Stimulated activated naive B cell treated with anti-CD40 and anti-IgM and Interleukin-4, amounts not matched to agents 10 μg/mL and 1 μg/mL and 100 μg/mL, for 72 hours (primary cell): ENCODE results near the gene FRMPD2.
A peak's percentile ranks its signal among the peaks of the same experiment; 100 is the strongest.
"Not testable (repeated sequence)": the region's sequence is repeated elsewhere in the genome, so short reads cannot be mapped to it uniquely, and the experiment has no call there.

Experiments
- ATAC-seq, 2 donors: fragments of 150-1000 bp; cut with Tn5 transposase; replicated peaks; 2 replicates each; pipeline ENCODE4 v1.10.0; 2021; ENCODE audit warnings: moderate library complexity in 1 of 2
- DNase-seq: peaks from one replicate; pipeline ENCODE4 v3.0.0; 2021
- H3K27ac Mint-ChIP-seq: one replicate; pipeline ENCODE4 v1.8.0; 2022; ENCODE audit warnings: mild to moderate bottlenecking, mixed read lengths
- H3K27me3 Mint-ChIP-seq, 2 donors: one replicate each; pipeline ENCODE4 v1.8.0; 2022; ENCODE audit warnings: mixed read lengths in 2 of 2
- H3K36me3 Mint-ChIP-seq, 2 donors: one replicate each; pipeline ENCODE4 v1.8.0; 2022; ENCODE audit warnings: mixed read lengths in 2 of 2, mild to moderate bottlenecking in 1 of 2
- H3K4me1 Mint-ChIP-seq, 2 donors: one replicate each; pipeline ENCODE4 v1.8.0; 2022; ENCODE audit warnings: mixed read lengths in 2 of 2, mild to moderate bottlenecking in 1 of 2
- H3K4me3 Mint-ChIP-seq, 2 donors: one replicate each; pipeline ENCODE4 v1.8.0; 2022; ENCODE audit warnings: mild to moderate bottlenecking in 2 of 2, mixed read lengths in 2 of 2, moderate library complexity in 1 of 2
- H3K9me3 Mint-ChIP-seq, 2 donors: one replicate each; pipeline ENCODE4 v1.8.0; 2022; ENCODE audit warnings: mixed read lengths in 2 of 2, mild to moderate bottlenecking in 1 of 2

FRMPD2 gene

GRCh38 chr10:48224979-48225560 lies 49.4 kb downstream of the FRMPD2 start:
- Mint-ChIP-seq H3K27ac (no peak overlapping the region), H3K4me1 (peaks cover 0 to 7% of the 10 kb centered on the region in 2 donors), H3K9me3 (no peaks in the 10 kb centered on the region), H3K36me3 (no peaks in the 10 kb centered on the region), H3K4me3 (no peak overlapping the region), H3K27me3 (peaks cover 34 to 45% of the 10 kb centered on the region in 2 donors)
- ATAC-seq = no peak
- DNase-seq = no peak

DNA sequence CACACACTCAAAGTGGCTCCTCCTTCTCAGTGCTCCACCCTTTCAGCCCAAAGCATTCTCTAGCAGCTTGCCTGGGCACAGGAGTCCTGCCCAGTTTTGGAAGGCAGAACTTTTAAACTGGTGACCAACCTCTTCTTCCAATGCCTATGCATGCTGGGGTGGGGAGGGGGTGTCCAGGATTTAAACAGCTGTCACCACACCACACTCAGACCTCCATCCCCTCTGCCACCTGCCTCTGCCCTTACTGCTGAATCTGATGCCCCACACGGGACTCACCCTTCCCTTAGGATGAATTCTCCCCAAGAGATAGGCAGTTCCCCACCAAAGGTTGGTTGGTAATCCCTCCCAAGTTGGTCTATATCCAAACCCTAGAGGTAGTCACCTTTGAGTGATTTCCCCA lies 50.2 kb downstream of the FRMPD2 start:
- DNase-seq = no peak
- H3K4me1 Mint-ChIP-seq = peaks cover 0 to 7% of the 10 kb centered on the region in 2 donors
- no peak for ATAC-seq
- peaks cover 36 to 47% of the 10 kb centered on the region in 2 donors for H3K27me3 Mint-ChIP-seq
- H3K27ac Mint-ChIP-seq = no peak overlapping the region
- H3K36me3 Mint-ChIP-seq = no peaks in the 10 kb centered on the region
- H3K9me3 Mint-ChIP-seq = no peaks in the 10 kb centered on the region
- no peak overlapping the region for H3K4me3 Mint-ChIP-seq

DNA sequence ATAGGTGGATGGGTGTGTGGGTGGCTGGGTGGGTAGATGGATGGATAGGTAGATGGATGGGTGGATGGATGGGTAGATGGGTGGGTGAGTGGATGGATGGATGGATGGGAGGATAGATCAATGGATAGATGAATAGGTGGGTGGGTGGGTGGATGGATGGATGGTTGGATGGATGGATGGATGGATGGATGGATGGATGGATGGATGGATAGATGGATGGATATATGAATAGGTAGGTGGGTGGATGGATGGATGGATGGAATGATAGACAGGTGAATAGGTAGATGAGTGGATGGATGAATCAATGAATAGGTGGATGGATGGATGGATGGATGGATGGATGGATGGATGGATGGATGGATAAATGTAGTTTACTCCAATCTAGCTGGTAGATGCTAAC lies 52.7 kb downstream of the FRMPD2 start:
- no peak overlapping the region for H3K4me3 Mint-ChIP-seq
- ATAC-seq = no peak
- H3K27ac Mint-ChIP-seq = no peak overlapping the region
- no peak for DNase-seq
- H3K27me3 Mint-ChIP-seq = peaks cover 41 to 47% of the 10 kb centered on the region in 2 donors
- H3K9me3 Mint-ChIP-seq = no peaks in the 10 kb centered on the region
- peaks cover 0 to 7% of the 10 kb centered on the region in 2 donors for H3K4me1 Mint-ChIP-seq
- H3K36me3 Mint-ChIP-seq = no peaks in the 10 kb centered on the region

DNA sequence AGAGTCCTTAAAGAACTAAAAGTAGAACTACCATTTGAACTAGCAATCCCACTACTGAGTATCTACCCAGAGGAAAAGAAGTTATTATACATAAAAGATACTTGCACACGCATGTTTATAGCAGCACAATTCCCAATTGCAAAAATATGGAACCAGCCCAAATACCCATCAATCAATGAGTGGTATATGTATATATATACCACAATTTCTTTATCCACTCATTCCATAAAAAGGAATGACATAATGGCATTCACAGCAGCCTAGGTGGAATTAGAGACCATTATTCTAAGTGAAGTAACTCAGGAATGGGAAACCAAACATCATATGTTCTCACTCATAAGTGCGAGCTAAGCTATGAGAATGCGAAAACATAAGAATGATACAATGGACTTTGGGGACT lies 53.5 kb downstream of the FRMPD2 start:
- not testable (repeated sequence) for DNase-seq, H3K4me1 Mint-ChIP-seq, H3K9me3 Mint-ChIP-seq, H3K4me3 Mint-ChIP-seq, H3K36me3 Mint-ChIP-seq, H3K27ac Mint-ChIP-seq, ATAC-seq
- peaks cover 41 to 45% of the 10 kb centered on the region in 2 donors for H3K27me3 Mint-ChIP-seq

DNA sequence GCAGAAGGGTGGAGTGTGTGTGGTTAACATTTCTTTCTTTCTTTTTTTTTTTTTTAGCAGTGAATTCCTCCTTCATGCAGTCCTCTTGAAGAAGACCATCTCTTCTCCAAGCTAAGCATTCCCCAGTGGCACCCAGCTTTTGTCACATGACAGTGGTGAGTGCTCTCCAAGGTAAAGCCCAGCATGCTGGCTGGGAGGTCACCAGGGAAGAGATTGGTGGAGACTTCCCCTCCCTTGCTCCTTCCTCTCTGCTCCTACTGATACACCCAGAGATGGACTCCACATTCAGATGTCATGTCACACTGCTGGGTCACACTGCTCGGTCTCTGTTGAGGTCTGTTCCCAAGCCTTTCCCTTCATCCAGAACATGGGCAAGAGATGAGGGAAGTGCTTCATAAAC lies 55.3 kb downstream of the FRMPD2 start:
- Mint-ChIP-seq H3K36me3 (peaks cover 0 to 3% of the 10 kb centered on the region in 2 donors), H3K27me3 (peaks cover 34 to 40% of the 10 kb centered on the region in 2 donors), H3K27ac (no peak overlapping the region), H3K4me3 (no peak overlapping the region), H3K4me1 (no peaks in the 10 kb centered on the region), H3K9me3 (peaks cover 4% of the 10 kb centered on the region in 2 donors)
- DNase-seq = no peak
- ATAC-seq = no peak

GRCh38 chr10:48216744-48217143 lies 57.8 kb downstream of the FRMPD2 start:
- H3K27ac Mint-ChIP-seq = no peak overlapping the region
- H3K9me3 Mint-ChIP-seq = peaks cover 4% of the 10 kb centered on the region in 2 donors
- no peak for DNase-seq
- ATAC-seq = no peak
- no peak overlapping the region for H3K4me3 Mint-ChIP-seq
- peaks cover 0 to 3% of the 10 kb centered on the region in 2 donors for H3K36me3 Mint-ChIP-seq
- peaks cover 25 to 33% of the 10 kb centered on the region in 2 donors for H3K27me3 Mint-ChIP-seq
- no peaks in the 10 kb centered on the region for H3K4me1 Mint-ChIP-seq

DNA sequence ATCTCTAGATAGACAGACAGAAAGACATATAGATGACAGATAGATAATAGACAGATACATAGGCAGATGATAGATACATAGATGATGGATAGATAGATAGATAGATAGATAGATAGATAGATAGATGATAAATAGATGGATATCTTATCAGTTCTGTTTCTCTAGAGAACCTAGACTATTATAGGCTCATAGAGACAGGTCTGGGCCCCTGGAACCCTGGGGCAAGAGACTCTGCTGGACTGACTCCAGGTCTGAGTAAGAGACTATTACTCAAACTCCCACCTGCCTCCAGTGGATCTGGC lies 58.3 kb downstream of the FRMPD2 start:
- H3K4me1 Mint-ChIP-seq = no peaks in the 10 kb centered on the region
- H3K4me3 Mint-ChIP-seq = no peak overlapping the region
- no peak for ATAC-seq
- no peak for DNase-seq
- peaks cover 4% of the 10 kb centered on the region in 2 donors for H3K9me3 Mint-ChIP-seq
- H3K27me3 Mint-ChIP-seq = peaks cover 27 to 32% of the 10 kb centered on the region in 2 donors
- H3K36me3 Mint-ChIP-seq = peaks cover 0 to 3% of the 10 kb centered on the region in 2 donors
- H3K27ac Mint-ChIP-seq = no peak overlapping the region

- H3K9me3 Mint-ChIP-seq = peaks cover 4% of the 10 kb centered on the region in 2 donors
- H3K27me3 Mint-ChIP-seq = peaks cover 26 to 35% of the 10 kb centered on the region in 2 donors
- peaks cover 0 to 3% of the 10 kb centered on the region in 2 donors for H3K36me3 Mint-ChIP-seq
- ATAC-seq = peak; percentile 54 to 75
- no peak for DNase-seq
- no peak overlapping the region for H3K27ac Mint-ChIP-seq
- no peak overlapping the region for H3K4me3 Mint-ChIP-seq
- H3K4me1 Mint-ChIP-seq = no peaks in the 10 kb centered on the region
Observed at GRCh38 chr10:48215486-48216203, 58.9 kb downstream of the FRMPD2 start.

DNA sequence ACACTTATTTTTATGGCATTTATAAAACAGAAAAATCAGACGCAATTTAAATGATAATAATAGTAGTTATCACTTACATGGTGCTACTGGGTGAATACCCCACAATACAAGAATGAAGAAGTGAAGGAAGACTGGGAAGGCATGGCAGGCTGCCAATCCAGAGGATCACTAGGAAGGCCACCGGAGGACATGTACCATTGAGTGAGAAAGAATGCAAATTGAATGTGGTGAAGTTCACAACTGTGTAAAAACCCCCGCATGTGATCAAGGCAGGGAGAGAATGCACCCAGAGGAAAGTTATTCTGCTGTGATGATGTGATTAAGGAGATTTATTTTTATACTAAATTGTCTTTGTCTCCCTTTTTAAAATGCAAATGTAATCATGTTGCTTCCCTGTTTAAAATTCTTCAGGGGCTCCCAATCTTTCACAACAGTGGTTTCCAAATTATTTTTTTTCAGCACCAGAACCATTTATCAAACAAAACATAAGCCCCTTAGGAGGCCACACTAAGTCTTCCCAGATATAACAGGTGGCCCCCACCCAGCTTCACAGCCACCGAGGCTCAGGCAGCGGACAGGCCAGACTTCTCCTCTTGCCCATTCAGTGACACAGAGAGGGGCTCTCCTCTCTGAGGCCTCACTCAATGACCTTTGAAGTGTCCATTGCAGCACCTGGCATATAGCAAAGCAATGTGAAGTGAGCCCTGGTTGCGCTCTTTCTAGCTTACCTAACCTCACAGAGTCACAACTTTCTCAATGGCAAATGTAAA lies 59.6 kb downstream of the FRMPD2 start:
- DNase-seq (no peak), ATAC-seq (no peak)
- Mint-ChIP-seq H3K9me3 (peaks cover 4% of the 10 kb centered on the region in 2 donors), H3K36me3 (peaks cover 0 to 3% of the 10 kb centered on the region in 2 donors), H3K4me3 (no peak overlapping the region), H3K4me1 (no peaks in the 10 kb centered on the region), H3K27me3 (peaks cover 22 to 31% of the 10 kb centered on the region in 2 donors), H3K27ac (no peak overlapping the region)

GRCh38 chr10:48213047-48213446 lies 61.4 kb downstream of the FRMPD2 start:
- H3K9me3 Mint-ChIP-seq = peaks cover 4% of the 10 kb centered on the region in 2 donors
- peaks cover 13 to 19% of the 10 kb centered on the region in 2 donors for H3K27me3 Mint-ChIP-seq
- H3K27ac Mint-ChIP-seq = no peak overlapping the region
- H3K4me1 Mint-ChIP-seq = no peaks in the 10 kb centered on the region
- no peak for DNase-seq
- no peak for ATAC-seq
- no peak overlapping the region for H3K4me3 Mint-ChIP-seq
- peaks cover 0 to 3% of the 10 kb centered on the region in 2 donors for H3K36me3 Mint-ChIP-seq

GRCh38 chr10:48211777-48212176 lies 62.7 kb downstream of the FRMPD2 start:
- DNase-seq = no peak
- H3K4me1 Mint-ChIP-seq = no peaks in the 10 kb centered on the region
- ATAC-seq = no peak
- no peak overlapping the region for H3K4me3 Mint-ChIP-seq
- peaks cover 4% of the 10 kb centered on the region in 2 donors for H3K9me3 Mint-ChIP-seq
- H3K36me3 Mint-ChIP-seq = peaks cover 0 to 3% of the 10 kb centered on the region in 2 donors
- H3K27me3 Mint-ChIP-seq = peaks cover 13 to 19% of the 10 kb centered on the region in 2 donors
- H3K27ac Mint-ChIP-seq = no peak overlapping the region

DNA sequence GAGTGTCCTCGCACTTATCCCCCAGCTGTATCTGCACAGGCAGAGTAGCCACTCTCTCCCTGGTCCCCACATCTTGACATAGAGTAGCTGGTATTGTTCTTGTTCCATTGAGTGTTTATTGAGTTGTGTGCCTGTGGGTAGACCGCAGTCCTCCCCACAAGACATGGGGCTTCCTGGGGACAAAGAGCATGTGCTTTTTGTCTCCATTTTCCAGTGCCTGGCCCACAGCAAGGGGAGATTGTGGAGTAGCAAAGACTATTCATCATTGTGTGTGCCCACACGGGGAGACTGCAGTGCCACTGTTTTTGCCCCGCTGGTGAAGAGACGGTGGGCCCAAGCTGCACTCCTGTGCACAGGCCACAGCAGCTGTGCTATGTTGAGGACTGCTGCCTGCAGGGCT lies 63.5 kb downstream of the FRMPD2 start:
- Mint-ChIP-seq H3K36me3 (peaks cover 0 to 3% of the 10 kb centered on the region in 2 donors), H3K27ac (no peak overlapping the region), H3K9me3 (peaks cover 3 to 4% of the 10 kb centered on the region in 2 donors), H3K27me3 (peaks cover 13 to 22% of the 10 kb centered on the region in 2 donors), H3K4me3 (no peak overlapping the region), H3K4me1 (no peaks in the 10 kb centered on the region)
- ATAC-seq = no peak
- no peak for DNase-seq

- no peaks in the 10 kb centered on the region for H3K4me1 Mint-ChIP-seq
- H3K9me3 Mint-ChIP-seq = peaks cover 0 to 1% of the 10 kb centered on the region in 2 donors
- H3K4me3 Mint-ChIP-seq = no peak overlapping the region
- H3K36me3 Mint-ChIP-seq = peaks cover 0 to under 1% of the 10 kb centered on the region in 2 donors
- ATAC-seq (no peak), DNase-seq (no peak)
- H3K27me3 Mint-ChIP-seq = peaks cover 13 to 19% of the 10 kb centered on the region in 2 donors
- no peak overlapping the region for H3K27ac Mint-ChIP-seq
Observed at GRCh38 chr10:48210391-48210790, 64.1 kb downstream of the FRMPD2 start.

DNA sequence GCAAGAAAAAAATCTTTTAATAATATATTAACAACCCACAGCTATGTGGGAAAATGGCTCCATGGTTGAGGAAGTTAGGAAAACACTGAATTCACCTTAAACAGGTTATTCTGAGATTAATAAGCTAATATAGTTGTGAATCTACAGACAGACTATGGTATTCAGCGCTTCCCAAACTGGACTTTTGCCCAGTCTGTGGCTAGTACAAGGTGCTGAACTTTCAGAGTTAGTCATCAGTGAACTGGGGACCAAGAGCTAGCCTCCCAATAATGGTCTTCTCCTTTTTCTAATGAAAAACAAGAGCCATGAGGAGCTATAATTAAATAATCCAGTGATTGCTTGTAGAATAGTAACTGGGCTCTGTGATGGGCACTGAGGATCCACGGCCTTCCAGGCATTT lies 65.3 kb downstream of the FRMPD2 start:
- no peaks in the 10 kb centered on the region for H3K4me1 Mint-ChIP-seq
- no peaks in the 10 kb centered on the region for H3K9me3 Mint-ChIP-seq
- no peak overlapping the region for H3K27ac Mint-ChIP-seq
- H3K27me3 Mint-ChIP-seq = peaks cover 13 to 18% of the 10 kb centered on the region in 2 donors
- no peak for ATAC-seq
- DNase-seq = no peak
- no peak overlapping the region for H3K4me3 Mint-ChIP-seq
- H3K36me3 Mint-ChIP-seq = no peaks in the 10 kb centered on the region
